ENCODE measurements around the gene TCEANC2. TPM values are rescaled to one million over a fixed set of nuclear protein-coding genes. Genes with fewer than 3 reads are reported as not detected.

The TCEANC2 gene
- total RNA-seq, 3 donors from 2014 or later: 4.3 to 6.1 (median 5.9) TPM

GRCh38 chr1:54054438-54054749 is 986 bp downstream of the TCEANC2 start:
- no peaks in the 10 kb centered on the region for H3K36me3 ChIP-seq
- intact Hi-C loops (cut with DNase I; ENCODE audit: low total_unique reads): no loop called here
- H3K27me3 ChIP-seq: no peaks in the 10 kb centered on the region
- TF ChIP-seq POLR2A (IDR thresholded peaks at IDR 0.05) (no peak), POLR2AphosphoS5 (IDR thresholded peaks at IDR 0.05) (no peak)
- TF ChIP-seq, protein P1, sequence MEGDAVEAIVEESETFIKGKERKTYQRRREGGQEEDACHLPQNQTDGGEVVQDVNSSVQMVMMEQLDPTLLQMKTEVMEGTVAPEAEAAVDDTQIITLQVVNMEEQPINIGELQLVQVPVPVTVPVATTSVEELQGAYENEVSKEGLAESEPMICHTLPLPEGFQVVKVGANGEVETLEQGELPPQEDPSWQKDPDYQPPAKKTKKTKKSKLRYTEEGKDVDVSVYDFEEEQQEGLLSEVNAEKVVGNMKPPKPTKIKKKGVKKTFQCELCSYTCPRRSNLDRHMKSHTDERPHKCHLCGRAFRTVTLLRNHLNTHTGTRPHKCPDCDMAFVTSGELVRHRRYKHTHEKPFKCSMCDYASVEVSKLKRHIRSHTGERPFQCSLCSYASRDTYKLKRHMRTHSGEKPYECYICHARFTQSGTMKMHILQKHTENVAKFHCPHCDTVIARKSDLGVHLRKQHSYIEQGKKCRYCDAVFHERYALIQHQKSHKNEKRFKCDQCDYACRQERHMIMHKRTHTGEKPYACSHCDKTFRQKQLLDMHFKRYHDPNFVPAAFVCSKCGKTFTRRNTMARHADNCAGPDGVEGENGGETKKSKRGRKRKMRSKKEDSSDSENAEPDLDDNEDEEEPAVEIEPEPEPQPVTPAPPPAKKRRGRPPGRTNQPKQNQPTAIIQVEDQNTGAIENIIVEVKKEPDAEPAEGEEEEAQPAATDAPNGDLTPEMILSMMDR (IDR thresholded peaks at IDR 0.05): no peak
- no peak overlapping the region for H3K27ac ChIP-seq
- H3K9me3 ChIP-seq: no peaks in the 10 kb centered on the region
- H3K4me1 ChIP-seq: peaks cover 2 to 24% of the 10 kb centered on the region in 2 donors
- no peak for DNase-seq (ENCODE audit: low spot score in 2 of 2)
- peak overlapping the region in 2 of 3 donors; percentile 82 to 99 for H3K4me3 ChIP-seq

DNA sequence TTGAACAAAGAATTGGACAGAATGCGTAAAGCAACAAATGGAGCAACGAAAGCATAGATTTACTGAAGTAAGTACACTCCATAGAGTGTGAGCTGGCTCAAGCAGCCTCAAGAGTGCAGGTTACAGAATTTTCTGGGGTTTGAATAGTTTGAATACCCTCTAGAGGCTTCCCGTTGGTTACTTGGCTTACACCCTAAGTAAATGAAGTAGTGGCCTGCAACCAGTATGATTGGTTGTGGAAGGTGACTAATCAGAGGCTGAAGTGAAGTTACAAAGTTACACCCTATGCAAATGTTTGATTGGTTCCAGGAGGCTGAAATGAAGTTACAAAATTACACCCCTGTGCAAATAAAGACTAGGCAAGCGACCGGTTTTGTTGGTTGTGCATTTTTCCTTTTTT is 10.9 kb downstream of the TCEANC2 start:
- no peak for DNase-seq (ENCODE audit: low spot score in 2 of 2)

GRCh38 chr1:54069791-54070170 is 16.4 kb downstream of the TCEANC2 start:
- H3K4me3 ChIP-seq: no peak overlapping the region
- no peaks in the 10 kb centered on the region for H3K36me3 ChIP-seq
- DNase-seq (ENCODE audit: low spot score in 2 of 2): no peak
- intact Hi-C loops (cut with DNase I; ENCODE audit: low total_unique reads): no loop called here
- no peaks in the 10 kb centered on the region for H3K27me3 ChIP-seq
- no peak overlapping the region for H3K27ac ChIP-seq
- TF ChIP-seq, protein P1 (IDR thresholded peaks at IDR 0.05): no peak
- no peak for TF ChIP-seq POLR2A (IDR thresholded peaks at IDR 0.05)
- TF ChIP-seq POLR2AphosphoS5 (IDR thresholded peaks at IDR 0.05): no peak
- H3K9me3 ChIP-seq: no peaks in the 10 kb centered on the region
- no peaks in the 10 kb centered on the region for H3K4me1 ChIP-seq

More for the DNA sequence above, 10.9 kb downstream of the TCEANC2 start:
- Histone ChIP-seq H3K36me3 (no peaks in the 10 kb centered on the region), H3K27me3 (no peaks in the 10 kb centered on the region), H3K4me1 (no peaks in the 10 kb centered on the region), H3K27ac (no peak overlapping the region), H3K9me3 (no peaks in the 10 kb centered on the region), H3K4me3 (no peak overlapping the region)
- intact Hi-C loops (cut with DNase I; ENCODE audit: low total_unique reads): no loop called here
- TF ChIP-seq POLR2A (IDR thresholded peaks at IDR 0.05) (no peak), POLR2AphosphoS5 (IDR thresholded peaks at IDR 0.05) (no peak)
- TF ChIP-seq, protein P1 (IDR thresholded peaks at IDR 0.05): no peak

- Histone ChIP-seq H3K4me1 (no peaks in the 10 kb centered on the region), H3K4me3 (no peak overlapping the region), H3K9me3 (no peaks in the 10 kb centered on the region), H3K27me3 (no peaks in the 10 kb centered on the region), H3K27ac (no peak overlapping the region), H3K36me3 (no peaks in the 10 kb centered on the region)
- no peak for DNase-seq (ENCODE audit: low spot score in 2 of 2)
- TF ChIP-seq POLR2AphosphoS5 (IDR thresholded peaks at IDR 0.05): no peak
- TF ChIP-seq, protein P1 (IDR thresholded peaks at IDR 0.05): peak in 2 of 3 donors; percentile 59 to 75
- intact Hi-C loops (cut with DNase I; ENCODE audit: low total_unique reads): no loop called here
Measured at GRCh38 chr1:54070171-54070837, 16.9 kb downstream of the TCEANC2 start.

- DNase-seq (ENCODE audit: low spot score in 2 of 2): no peak
- TF ChIP-seq, protein P1 (IDR thresholded peaks at IDR 0.05): no peak
- no peak for TF ChIP-seq POLR2AphosphoS5 (IDR thresholded peaks at IDR 0.05)
- TF ChIP-seq POLR2A (IDR thresholded peaks at IDR 0.05): no peak
- Histone ChIP-seq H3K27me3 (no peaks in the 10 kb centered on the region), H3K4me1 (no peaks in the 10 kb centered on the region), H3K27ac (no peak overlapping the region), H3K36me3 (no peaks in the 10 kb centered on the region), H3K4me3 (no peak overlapping the region), H3K9me3 (no peaks in the 10 kb centered on the region)
- intact Hi-C loops (cut with DNase I; ENCODE audit: low total_unique reads): no loop called here
Measured at GRCh38 chr1:54077359-54077758, 24.0 kb downstream of the TCEANC2 start.
